HG02763 (cell line): Measurements from ENCODE around the gene ADGRF4.
"Not testable (repeated sequence)": the region's sequence is repeated elsewhere in the genome, so short reads cannot be mapped to it uniquely, and the experiment has no call there.

Experiments
- ATAC-seq: cut with Tn5 transposase; IDR thresholded peaks from one replicate; pipeline ENCODE4 v1.9.1; 2021; ENCODE audit warnings: mild to moderate bottlenecking, moderate library complexity; ENCODE audit not compliant: unreplicated experiment

Gene ADGRF4

GRCh38 chr6:47733879-47734558, 35.6 kb downstream of the ADGRF4 start:
- ATAC-seq, result peak; percentile 65

DNA sequence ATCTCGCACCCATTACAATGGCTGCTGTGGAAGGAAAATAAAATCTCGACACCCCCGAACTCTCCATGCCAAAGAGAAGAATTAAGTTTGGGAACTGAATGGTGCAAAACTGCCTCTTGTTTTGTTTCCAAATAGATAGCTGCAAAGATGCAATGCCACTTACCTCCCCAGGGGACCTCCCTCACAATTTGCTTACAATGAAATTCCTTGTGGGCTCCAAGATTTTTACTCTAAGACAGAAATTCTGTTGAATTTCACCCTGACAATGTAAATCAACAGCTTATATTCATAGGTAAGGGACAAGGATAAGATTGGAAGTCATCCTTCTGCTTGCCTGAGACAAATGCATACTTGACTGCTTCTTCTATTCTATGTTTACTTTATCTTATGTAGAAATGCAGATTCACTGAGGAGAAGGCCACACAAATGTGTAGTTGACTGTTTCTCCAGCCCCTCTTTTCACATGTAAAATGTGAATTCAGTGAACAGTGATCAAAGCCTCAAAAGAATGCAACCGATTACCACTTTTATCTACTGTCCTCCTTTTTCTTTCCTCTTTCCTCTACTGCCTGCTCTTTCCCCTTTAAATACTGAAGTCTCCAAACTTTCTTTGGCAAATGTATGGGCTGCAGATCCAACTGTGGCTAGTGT, 36.6 kb downstream of the ADGRF4 start:
- ATAC-seq, result no peak

- ATAC-seq, result no peak
Measured at GRCh38 chr6:47736083-47736700, 37.8 kb downstream of the ADGRF4 start.

DNA sequence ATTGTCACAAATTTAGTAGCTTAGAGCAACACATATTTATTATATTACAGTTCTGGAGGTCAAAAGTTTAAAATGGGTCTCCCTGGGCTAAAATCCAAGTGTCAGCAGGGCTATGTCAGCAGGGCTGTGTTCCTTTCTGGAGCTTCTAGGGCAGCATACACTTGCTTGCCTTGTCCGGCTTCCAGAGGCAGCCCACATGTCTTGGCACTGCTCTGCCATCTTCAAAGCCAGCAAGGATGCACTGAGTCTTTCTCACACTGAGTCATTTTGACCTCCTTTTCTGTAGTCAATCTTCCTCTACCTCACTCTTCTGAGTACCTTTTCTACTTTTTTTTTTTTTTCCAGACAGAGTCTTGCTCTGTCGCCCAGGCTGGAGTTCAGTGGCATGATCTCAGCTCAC, 39.0 kb downstream of the ADGRF4 start:
- no peak for ATAC-seq

DNA sequence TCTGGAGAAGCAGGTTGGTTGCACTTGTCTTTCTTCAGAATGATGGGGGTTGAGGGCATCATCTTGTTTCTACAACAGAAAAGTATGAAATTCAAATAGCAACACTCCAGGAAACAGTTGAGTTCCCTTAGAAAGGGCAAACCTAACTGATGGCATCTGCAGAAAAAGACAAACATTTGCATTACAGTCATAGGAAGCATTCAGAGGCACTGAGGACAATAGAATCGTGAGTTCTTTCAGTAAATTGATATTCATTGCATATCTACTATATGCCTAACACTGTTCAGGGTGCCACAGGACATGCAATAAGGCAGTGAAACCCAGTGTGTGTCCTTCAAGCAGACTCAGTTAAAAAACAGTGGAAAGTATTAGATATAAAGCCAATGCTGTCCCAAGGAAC, 42.3 kb downstream of the ADGRF4 start:
- ATAC-seq, result no peak

DNA sequence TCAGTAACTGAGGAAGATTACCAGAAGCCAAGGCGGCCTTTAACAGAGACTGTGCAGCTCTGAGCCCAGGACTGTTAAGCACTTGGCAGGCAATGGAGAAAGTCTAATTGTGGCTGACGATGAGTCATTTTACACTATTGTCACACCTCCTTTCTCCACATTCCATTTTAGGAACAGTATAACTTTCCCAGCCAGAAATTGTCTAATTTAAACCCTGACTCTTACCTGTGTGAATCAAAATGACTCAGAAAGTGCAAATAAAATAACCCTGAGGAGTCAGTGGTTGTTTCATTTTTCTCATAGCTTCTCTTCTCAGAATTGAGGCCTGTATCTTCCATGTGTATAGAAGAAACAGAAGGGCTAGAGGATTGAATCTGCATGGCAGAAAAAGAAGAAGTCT, 43.4 kb downstream of the ADGRF4 start:
- ATAC-seq, result no peak

GRCh38 chr6:47743744-47744143, 45.4 kb downstream of the ADGRF4 start:
- no peak for ATAC-seq

DNA sequence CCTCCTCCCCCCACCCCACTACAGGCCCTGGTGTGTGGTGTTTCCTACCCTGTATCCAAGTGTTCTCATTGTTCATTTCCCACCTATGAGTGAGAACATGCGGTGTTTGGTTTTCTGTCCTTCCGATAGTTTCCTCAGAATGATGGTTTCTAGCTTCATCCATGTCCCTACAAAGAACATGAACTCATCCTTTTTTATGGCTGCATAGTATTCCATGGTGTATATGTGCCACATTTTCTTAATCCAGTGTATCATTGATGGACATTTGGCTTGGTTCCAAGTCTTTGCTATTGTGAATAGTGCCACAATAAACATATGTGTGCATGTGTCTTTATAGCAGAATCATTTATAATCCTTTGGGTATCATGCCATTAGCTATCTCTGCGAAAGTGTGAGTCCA, 46.9 kb downstream of the ADGRF4 start:
- not testable (repeated sequence) for ATAC-seq

GRCh38 chr6:47749757-47750156, 51.4 kb downstream of the ADGRF4 start:
- no peak for ATAC-seq

DNA sequence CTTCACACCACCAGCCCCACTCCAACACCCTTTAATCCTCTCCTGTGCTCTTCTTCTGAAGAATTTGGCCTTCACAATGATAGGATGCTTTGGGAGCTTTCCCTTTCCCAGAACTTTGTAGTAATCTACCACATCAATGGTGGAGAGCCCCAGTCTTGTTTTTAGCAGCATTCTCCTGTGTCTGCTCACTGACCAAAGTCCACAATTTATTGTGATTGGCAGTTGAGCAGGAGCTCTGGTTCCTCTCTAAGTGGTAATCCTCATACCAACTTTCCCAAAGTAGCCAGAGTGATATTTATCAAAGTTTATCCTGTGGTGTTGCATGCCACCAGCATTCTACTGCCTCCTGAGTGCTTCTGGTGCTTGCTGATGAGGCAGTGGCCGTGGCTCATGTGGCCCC, 54.4 kb downstream of the ADGRF4 start:
- ATAC-seq, result no peak

- ATAC-seq, result no peak
Measured at GRCh38 chr6:47759364-47759763, 61.0 kb downstream of the ADGRF4 start.

DNA sequence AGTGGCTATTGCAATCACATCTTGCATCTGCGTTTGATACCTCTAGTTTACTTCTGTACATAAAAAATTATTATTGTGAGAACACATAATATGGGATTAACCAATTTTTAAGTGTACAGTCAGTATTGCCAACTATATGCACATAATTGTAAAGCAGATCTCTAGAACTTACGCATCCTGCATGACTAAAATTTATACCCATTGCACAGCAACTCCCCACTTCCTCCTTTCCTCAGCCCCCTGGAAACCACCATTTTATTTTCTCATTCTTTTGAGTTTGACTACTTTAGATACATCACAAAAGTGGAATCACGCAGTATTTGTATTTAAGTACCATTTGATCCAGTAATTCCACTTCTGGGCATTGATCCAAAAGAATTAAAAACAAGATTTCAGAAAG, 64.1 kb downstream of the ADGRF4 start:
- no peak for ATAC-seq

GRCh38 chr6:47766445-47766844, 68.1 kb downstream of the ADGRF4 start:
- ATAC-seq, result no peak

DNA sequence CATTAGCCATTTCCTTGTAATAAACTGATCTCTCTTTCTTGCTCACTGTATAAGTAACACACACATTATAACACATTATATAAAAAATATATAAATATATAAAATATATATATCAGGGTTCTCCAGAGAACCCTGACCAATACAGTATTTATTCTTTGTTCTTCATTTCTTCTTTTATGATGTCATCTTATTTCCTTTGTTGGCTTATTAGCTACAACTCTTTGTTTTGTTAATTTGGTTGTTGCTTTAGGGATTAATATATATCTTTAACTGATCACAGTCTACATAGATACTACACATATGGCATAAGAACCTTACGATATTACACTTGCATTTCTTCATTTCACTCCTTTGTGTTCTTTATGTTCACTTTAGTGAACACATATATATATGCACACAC, 68.7 kb downstream of the ADGRF4 start:
- ATAC-seq, result no peak

DNA sequence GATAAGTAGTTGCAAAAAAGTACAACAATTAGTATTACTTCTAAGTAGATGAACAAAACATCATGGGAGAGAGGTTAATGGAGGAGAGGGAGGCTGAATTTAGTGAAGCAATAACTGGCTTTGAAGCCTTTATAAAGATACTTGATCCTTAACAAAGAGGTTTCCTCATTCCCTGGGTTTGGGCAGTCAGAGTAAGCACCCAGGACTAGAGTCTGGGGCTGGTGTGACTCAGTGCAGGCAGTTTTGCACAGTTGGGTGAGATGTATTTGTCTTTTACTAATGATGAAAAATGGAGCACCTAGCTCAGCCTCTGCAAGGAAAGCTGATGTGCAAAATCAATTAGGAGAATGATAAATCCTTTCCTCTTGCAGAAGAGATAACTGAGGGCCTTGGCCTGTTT, 71.6 kb downstream of the ADGRF4 start:
- no peak for ATAC-seq
